ENCODE measurements around the gene PMAIP1.

DNA sequence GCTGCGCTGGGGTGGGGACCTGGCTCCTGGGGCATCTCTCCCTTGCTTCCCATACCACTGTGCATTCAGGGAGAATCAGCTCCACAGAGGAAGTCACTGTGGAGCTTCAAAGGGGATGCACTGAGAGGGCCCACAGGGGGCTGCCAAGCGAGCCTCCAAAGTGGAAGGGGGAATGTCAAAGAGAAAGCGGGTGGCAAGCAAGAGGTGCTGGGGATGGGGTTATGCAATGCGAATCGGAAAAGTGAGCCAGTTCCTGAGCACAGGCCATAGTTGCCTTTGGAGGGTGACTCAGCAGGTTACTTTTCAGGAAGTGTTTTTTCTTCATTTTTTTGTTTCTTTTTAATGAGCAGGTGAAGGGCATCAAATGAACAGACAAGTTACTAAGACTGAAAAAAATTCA, 17.6 kb downstream of the PMAIP1 start:
- TF ChIP-seq, protein P1, sequence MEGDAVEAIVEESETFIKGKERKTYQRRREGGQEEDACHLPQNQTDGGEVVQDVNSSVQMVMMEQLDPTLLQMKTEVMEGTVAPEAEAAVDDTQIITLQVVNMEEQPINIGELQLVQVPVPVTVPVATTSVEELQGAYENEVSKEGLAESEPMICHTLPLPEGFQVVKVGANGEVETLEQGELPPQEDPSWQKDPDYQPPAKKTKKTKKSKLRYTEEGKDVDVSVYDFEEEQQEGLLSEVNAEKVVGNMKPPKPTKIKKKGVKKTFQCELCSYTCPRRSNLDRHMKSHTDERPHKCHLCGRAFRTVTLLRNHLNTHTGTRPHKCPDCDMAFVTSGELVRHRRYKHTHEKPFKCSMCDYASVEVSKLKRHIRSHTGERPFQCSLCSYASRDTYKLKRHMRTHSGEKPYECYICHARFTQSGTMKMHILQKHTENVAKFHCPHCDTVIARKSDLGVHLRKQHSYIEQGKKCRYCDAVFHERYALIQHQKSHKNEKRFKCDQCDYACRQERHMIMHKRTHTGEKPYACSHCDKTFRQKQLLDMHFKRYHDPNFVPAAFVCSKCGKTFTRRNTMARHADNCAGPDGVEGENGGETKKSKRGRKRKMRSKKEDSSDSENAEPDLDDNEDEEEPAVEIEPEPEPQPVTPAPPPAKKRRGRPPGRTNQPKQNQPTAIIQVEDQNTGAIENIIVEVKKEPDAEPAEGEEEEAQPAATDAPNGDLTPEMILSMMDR (IDR thresholded peaks at IDR 0.05) = no peak
- no peak for TF ChIP-seq EZH2phosphoT487 (IDR thresholded peaks at IDR 0.05; ENCODE audit: borderline replicate concordance, low read depth)
- no peak for TF ChIP-seq SIN3A (IDR thresholded peaks at IDR 0.05; ENCODE audit: borderline replicate concordance, low read depth, low read length)
- TF ChIP-seq, protein P2, sequence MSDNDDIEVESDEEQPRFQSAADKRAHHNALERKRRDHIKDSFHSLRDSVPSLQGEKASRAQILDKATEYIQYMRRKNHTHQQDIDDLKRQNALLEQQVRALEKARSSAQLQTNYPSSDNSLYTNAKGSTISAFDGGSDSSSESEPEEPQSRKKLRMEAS (IDR thresholded peaks at IDR 0.05; ENCODE audit: low read depth) = no peak
- TF ChIP-seq, protein P3, sequence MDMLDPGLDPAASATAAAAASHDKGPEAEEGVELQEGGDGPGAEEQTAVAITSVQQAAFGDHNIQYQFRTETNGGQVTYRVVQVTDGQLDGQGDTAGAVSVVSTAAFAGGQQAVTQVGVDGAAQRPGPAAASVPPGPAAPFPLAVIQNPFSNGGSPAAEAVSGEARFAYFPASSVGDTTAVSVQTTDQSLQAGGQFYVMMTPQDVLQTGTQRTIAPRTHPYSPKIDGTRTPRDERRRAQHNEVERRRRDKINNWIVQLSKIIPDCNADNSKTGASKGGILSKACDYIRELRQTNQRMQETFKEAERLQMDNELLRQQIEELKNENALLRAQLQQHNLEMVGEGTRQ (IDR thresholded peaks at IDR 0.05; ENCODE audit: borderline replicate concordance, low read depth, low read length) = no peak
